GM13977 (cell line): ENCODE measurements around the gene JADE2.
A peak's percentile ranks its signal among the peaks of the same experiment; 100 is the strongest.

ENCODE experiments used
- DNase-seq: peaks from one replicate; pipeline ENCODE4 v3.0.0; 2012; ENCODE audit warnings: low spot score
- in situ Hi-C: fragments of 300-500 bp; cut with MboI; formaldehyde crosslinking; loops from one replicate; pipeline ENCODE4 v1.12.0; 2022; ENCODE audit warnings: low sequenced_read_pairs, low pct_unique_long_range_greater_than_20kb, mixed read lengths, inconsistent platforms; ENCODE audit not compliant: unreplicated experiment
- TF ChIP-seq, protein P1 (sequence below): IDR thresholded peaks from 2 replicates; pipeline ENCODE4 v1.5.1; 2012; ENCODE audit warnings: mild to moderate bottlenecking, control low read depth; ENCODE audit not compliant: insufficient read depth; ENCODE audit errors: extremely low read depth, missing control alignments

The JADE2 gene

DNA sequence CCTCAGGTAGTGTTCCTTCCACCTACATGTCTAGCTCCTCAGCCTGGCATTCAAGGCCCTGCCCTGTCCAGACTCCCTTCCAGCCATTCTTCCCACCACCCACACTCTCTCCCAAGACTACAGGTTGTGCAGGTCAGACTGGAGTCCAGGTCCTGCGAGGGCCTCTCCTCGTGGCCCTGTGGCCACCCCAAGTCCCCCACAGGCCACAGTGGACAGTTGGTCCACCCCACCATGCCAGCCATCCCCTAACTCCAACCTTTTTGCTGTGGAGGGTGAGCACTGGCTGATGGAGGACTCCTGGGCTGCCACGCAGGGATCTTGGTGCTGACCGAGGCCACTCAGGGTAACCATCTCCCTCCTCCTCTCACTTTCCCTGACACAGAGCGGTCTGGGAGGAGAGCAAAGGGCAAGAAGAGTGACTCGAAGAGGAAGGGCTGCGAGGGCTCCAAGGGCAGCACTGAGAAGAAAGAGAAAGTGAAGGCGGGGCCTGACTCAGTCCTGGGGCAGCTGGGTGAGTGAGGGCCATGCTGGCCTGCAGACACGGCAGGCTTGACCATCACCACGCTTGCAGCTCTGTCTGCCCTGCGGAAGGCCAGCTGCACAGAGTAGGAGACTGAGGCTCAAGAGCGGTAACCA lies 51.0 kb downstream of the JADE2 start:
- TF ChIP-seq, protein P1, sequence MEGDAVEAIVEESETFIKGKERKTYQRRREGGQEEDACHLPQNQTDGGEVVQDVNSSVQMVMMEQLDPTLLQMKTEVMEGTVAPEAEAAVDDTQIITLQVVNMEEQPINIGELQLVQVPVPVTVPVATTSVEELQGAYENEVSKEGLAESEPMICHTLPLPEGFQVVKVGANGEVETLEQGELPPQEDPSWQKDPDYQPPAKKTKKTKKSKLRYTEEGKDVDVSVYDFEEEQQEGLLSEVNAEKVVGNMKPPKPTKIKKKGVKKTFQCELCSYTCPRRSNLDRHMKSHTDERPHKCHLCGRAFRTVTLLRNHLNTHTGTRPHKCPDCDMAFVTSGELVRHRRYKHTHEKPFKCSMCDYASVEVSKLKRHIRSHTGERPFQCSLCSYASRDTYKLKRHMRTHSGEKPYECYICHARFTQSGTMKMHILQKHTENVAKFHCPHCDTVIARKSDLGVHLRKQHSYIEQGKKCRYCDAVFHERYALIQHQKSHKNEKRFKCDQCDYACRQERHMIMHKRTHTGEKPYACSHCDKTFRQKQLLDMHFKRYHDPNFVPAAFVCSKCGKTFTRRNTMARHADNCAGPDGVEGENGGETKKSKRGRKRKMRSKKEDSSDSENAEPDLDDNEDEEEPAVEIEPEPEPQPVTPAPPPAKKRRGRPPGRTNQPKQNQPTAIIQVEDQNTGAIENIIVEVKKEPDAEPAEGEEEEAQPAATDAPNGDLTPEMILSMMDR, result no peak
- in situ Hi-C loops, result loop anchor here (5.0 kb wide), 1 partner anchor 274 kb away; no protein-coding TSS in a partner anchor
- DNase-seq, result no peak

DNA sequence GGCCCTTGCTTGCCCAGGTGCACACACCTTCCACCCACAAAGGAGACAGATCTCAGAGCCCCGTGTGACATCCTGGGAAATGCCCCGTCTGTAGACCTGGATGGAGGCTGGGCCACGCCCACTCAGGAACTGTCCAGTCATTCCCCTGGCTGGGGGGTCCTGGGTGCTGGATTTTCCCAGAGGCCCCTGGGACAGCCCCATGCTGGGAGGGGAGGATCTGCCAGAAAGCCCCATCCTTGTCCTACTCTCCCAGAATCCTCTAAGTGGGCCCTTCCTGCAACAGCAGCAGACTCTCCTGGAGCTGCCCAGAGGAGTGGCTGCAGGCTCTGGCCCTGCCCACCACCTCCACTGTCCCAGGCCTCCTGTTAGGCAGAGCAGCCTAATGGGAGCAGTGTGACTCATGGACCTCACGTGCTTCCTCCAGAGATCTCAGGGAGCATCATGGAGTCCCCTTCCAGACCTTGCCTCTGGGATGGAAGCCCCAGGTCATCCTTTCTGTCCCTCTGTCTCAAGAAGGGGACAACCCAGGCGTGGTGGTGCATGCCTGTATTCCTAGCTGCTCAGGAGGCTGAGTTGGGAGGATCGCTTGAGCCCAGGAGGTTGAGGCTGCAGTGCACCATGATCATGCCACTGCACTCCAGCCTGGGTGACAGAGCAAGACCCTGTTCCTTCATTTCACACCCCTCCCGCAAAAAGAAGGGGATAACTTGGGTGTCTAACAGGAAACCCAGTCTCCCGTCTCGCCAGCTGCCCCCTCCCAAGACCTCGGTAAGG lies 51.7 kb downstream of the JADE2 start:
- in situ Hi-C loops, result loop anchor here (5.0 kb wide), 1 partner anchor 275 kb away; no protein-coding TSS in a partner anchor
- TF ChIP-seq, protein P1, result no peak

DNA sequence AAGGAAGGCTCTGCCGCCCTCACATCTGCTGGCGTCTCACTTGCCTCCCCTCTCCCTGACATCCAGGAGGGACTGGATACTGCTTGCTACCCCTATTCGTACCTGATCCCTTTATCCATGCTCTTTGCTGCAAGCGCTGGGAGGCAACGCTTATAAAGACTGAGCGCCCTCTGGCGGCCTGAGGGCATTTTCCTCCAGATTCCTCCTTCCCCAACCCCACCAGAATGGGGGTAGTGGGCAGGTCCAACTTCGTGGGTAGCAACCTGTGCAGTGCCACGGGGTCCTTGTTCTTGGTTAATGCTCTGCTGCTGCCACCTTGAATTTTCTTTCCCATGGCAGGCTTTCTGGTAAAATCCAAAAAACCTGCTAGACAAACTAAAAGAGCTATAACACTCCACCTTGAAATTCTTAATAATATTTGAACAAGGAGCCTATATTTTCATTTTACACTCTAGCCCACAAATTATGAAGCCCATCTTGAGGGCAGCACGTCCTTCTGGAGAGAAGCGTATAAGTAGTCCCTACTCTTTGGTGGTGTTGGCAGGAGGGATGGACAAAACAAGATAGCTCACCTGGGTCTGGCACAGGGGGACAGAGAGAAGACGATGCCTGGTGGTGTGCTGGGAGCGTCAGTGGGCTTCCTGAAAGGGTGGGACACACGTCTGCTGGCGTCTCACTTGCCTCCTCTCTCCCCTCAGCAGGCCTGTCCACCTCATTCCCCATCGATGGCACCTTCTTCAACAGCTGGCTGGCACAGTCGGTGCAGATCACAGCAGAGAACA lies 52.5 kb downstream of the JADE2 start:
- in situ Hi-C loops, result loop anchor here (5.0 kb wide), 1 partner anchor 276 kb away; no protein-coding TSS in a partner anchor
- DNase-seq, result peak; percentile 86
- TF ChIP-seq, protein P1, result peak; percentile 90

More for the DNA sequence above, 51.7 kb downstream of the JADE2 start:
- DNase-seq, result no peak

DNA sequence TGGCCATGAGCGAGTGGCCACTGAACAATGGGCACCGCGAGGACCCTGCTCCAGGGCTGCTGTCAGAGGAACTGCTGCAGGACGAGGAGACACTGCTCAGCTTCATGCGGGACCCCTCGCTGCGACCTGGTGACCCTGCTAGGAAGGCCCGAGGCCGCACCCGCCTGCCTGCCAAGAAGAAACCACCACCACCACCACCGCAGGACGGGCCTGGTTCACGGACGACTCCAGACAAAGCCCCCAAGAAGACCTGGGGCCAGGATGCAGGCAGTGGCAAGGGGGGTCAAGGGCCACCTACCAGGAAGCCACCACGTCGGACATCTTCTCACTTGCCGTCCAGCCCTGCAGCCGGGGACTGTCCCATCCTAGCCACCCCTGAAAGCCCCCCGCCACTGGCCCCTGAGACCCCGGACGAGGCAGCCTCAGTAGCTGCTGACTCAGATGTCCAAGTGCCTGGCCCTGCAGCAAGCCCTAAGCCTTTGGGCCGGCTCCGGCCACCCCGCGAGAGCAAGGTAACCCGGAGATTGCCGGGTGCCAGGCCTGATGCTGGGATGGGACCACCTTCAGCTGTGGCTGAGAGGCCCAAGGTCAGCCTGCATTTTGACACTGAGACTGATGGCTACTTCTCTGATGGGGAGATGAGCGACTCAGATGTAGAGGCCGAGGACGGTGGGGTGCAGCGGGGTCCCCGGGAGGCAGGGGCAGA lies 53.3 kb downstream of the JADE2 start:
- in situ Hi-C loops, result loop anchor here (5.0 kb wide), 1 partner anchor 276 kb away; no protein-coding TSS in a partner anchor
- TF ChIP-seq, protein P1, result no peak
- DNase-seq, result no peak

DNA sequence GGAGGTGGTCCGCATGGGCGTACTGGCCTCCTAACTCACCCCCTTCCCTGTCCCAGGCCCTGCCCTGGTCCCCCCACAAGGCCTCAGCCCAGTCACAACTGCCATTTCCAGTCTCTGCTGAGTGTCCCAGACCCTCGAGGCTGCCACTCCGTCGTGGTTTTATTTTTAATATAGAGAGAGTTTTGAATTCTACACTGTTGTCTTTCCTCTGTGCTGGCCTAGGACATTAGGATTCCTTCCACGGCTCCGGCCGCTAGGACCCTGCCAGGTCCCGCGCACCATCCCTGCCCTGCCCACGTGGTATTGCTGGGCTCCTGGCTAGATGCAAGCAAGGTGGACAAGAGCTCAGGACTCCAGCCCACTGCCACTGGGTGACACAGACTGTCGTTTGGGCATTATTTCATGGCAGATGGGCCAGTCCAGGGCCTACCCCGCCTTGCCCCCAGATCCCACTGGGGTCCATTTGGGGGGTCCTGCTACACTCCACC lies 53.9 kb downstream of the JADE2 start:
- no peak for DNase-seq
- in situ Hi-C loops, result loop anchor here (5.0 kb wide), 1 partner anchor 277 kb away; no protein-coding TSS in a partner anchor
- TF ChIP-seq, protein P1, result no peak
